Measurements from ENCODE around the gene ROBO4. TPM values are rescaled to one million over a fixed set of nuclear protein-coding genes. Genes with fewer than 3 reads are reported as not detected.

The ROBO4 gene
- polyA plus RNA-seq, 4 donors, result 0.45 to 8.9 (median 2.6) TPM

DNA sequence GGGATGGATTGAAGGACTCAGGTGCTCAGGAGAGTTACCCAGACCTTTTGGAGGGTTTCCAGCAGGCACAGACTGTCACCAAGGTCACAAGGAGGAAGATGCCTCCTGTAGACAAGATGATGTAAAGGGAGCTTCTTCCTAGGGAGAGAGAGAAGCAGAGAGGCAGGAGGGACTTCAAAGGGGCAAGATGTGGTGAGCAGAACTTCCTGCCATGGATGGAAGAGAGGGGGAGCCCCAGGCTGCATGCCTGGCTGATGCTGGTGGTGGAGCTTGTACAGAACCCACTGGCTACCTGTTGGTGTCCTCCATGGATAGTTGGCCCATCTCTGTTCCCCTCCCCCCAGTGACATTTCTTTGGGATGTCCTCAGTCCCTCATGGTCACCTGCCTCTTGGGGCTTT lies 25.6 kb upstream of the ROBO4 start:
- DNase-seq (no peak), FAIRE-seq (no peak)
- Histone ChIP-seq H3K4me3 (ENCODE audit: low read depth in 1 of 3, low read length in 3 of 3) (no peak overlapping the region), H3K4me1 (ENCODE audit: control insufficient read depth in 3 of 3, insufficient read depth in 2 of 3, low read depth in 1 of 3, low read length in 2 of 3) (no peaks in the 10 kb centered on the region), H3K9me3 (ENCODE audit: control insufficient read depth in 2 of 2, insufficient read depth in 1 of 2, low read depth in 1 of 2, low read length in 1 of 2) (peaks cover 0 to 8% of the 10 kb centered on the region in 2 donors), H3K27ac (ENCODE audit: low read depth in 1 of 3, low read length in 2 of 3) (no peak overlapping the region), H3K27me3 (ENCODE audit: control insufficient read depth in 3 of 3, insufficient read depth in 3 of 3, low read length in 3 of 3) (peaks cover 0 to 29% (median 0%) of the 10 kb centered on the region in 3 donors), H3K36me3 (ENCODE audit: control insufficient read depth in 3 of 3, insufficient read depth in 2 of 3, low read depth in 1 of 3, low read length in 3 of 3) (no peaks in the 10 kb centered on the region)

DNA sequence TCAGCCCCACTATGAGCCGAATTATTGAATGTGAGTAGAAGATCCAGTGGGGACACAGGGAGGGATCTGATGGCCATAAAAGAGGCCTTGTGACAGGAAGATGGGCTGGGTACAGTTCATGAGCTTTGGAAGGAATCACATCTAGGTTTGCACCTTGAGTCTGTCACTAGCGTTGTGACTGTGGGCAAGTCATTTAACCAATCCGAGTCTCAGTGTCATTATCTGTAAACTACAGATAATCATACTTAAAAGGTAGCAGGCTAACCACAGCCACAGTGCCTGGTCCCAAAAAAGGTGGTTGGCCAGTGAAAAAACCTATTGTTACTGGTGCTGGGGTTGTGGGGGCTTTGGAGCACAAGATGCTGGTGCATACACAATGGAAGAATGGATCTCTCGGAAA lies 25.2 kb upstream of the ROBO4 start:
- H3K4me1 ChIP-seq (ENCODE audit: control insufficient read depth in 3 of 3, insufficient read depth in 2 of 3, low read depth in 1 of 3, low read length in 2 of 3), result no peaks in the 10 kb centered on the region
- H3K36me3 ChIP-seq (ENCODE audit: control insufficient read depth in 3 of 3, insufficient read depth in 2 of 3, low read depth in 1 of 3, low read length in 3 of 3), result no peaks in the 10 kb centered on the region
- WGBS, 3 donors, result 75 to 87% (median 77%) methylated on average over 4 of the region's 4 CpGs
- H3K4me3 ChIP-seq (ENCODE audit: low read depth in 1 of 3, low read length in 3 of 3), result no peak overlapping the region
- peaks cover 0 to 8% of the 10 kb centered on the region in 2 donors for H3K9me3 ChIP-seq (ENCODE audit: control insufficient read depth in 2 of 2, insufficient read depth in 1 of 2, low read depth in 1 of 2, low read length in 1 of 2)
- no peak for DNase-seq
- no peak for FAIRE-seq
- H3K27me3 ChIP-seq (ENCODE audit: control insufficient read depth in 3 of 3, insufficient read depth in 3 of 3, low read length in 3 of 3), result peaks cover 0 to 27% (median 0%) of the 10 kb centered on the region in 3 donors
- no peak overlapping the region for H3K27ac ChIP-seq (ENCODE audit: low read depth in 1 of 3, low read length in 2 of 3)

DNA sequence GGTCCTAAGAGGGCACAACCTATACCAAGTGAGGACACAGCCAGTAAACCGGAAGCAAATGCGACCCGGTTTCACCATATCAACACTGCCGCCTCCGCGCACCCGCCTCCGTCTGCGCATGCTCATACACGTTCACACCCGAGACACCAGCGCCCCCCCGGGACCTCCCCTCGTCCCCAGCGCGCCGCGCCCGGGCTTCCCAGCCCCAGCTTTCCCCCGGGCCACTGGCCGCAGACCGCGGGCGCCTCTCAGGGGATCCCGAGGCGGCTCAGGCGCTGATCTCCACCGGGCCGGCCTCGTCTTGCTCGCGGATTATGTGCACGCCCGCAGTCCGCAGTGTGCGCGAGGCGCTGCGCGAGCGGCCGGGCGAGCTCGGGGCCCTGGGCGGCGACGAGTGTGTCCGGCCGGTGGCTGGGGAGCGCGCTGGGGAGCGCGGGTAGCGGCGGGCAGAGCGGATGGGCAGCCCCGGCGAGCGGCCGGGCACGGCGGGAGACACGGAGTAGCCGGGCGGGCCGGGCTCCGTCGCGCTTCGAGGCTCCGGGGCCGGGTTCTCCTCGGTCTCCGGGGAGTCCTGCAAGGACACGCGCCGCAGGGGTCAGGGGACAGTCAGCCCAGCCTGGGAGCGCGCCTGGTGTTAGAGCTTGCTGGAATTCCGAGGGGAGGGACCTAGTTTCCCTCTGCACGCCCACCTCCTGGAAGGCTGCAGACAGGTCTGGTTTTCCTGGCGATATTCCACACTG lies 23.4 kb upstream of the ROBO4 start:
- peaks cover 0 to 8% of the 10 kb centered on the region in 2 donors for H3K9me3 ChIP-seq (ENCODE audit: control insufficient read depth in 2 of 2, insufficient read depth in 1 of 2, low read depth in 1 of 2, low read length in 1 of 2)
- peak overlapping the region in 1 of 3 donors; percentile 55 for H3K27ac ChIP-seq (ENCODE audit: low read depth in 1 of 3, low read length in 2 of 3)
- H3K36me3 ChIP-seq (ENCODE audit: control insufficient read depth in 3 of 3, insufficient read depth in 2 of 3, low read depth in 1 of 3, low read length in 3 of 3), result no peaks in the 10 kb centered on the region
- H3K27me3 ChIP-seq (ENCODE audit: control insufficient read depth in 3 of 3, insufficient read depth in 3 of 3, low read length in 3 of 3), result peaks cover 0 to 27% (median 0%) of the 10 kb centered on the region in 3 donors
- 7 to 19% (median 13%) methylated on average over 65 to 82 of the region's 82 CpGs for WGBS, 3 donors
- DNase-seq (peak; percentile 5 to 71), FAIRE-seq (no peak)
- H3K4me3 ChIP-seq (ENCODE audit: low read depth in 1 of 3, low read length in 3 of 3), result peak overlapping the region in 2 of 3 donors; percentile 15 to 47
- no peaks in the 10 kb centered on the region for H3K4me1 ChIP-seq (ENCODE audit: control insufficient read depth in 3 of 3, insufficient read depth in 2 of 3, low read depth in 1 of 3, low read length in 2 of 3)

DNA sequence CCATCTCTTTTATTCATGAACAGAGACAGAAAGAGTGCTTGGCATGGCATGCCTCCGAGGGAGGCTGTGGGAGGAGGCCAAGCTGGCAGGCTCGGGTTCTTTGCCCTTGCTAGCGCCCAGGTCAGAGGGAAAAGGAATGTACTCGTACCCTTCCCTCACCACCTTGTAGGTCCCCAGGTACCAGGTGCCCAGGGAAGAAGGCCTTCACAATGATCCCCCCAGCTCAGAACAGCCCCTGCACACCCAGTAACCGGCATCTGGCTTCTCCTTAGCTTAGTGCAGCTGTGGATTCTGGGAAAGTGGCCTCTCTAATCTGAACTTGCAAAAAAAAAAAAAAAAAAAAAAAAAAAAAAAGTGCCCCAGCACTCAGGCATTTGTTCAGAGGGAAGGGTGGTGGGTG lies 22.7 kb upstream of the ROBO4 start:
- Histone ChIP-seq H3K36me3 (ENCODE audit: control insufficient read depth in 3 of 3, insufficient read depth in 2 of 3, low read depth in 1 of 3, low read length in 3 of 3) (no peaks in the 10 kb centered on the region), H3K4me3 (ENCODE audit: low read depth in 1 of 3, low read length in 3 of 3) (peak overlapping the region in 1 of 3 donors; percentile 15), H3K4me1 (ENCODE audit: control insufficient read depth in 3 of 3, insufficient read depth in 2 of 3, low read depth in 1 of 3, low read length in 2 of 3) (no peaks in the 10 kb centered on the region), H3K9me3 (ENCODE audit: control insufficient read depth in 2 of 2, insufficient read depth in 1 of 2, low read depth in 1 of 2, low read length in 1 of 2) (peaks cover 0 to 8% of the 10 kb centered on the region in 2 donors), H3K27me3 (ENCODE audit: control insufficient read depth in 3 of 3, insufficient read depth in 3 of 3, low read length in 3 of 3) (peaks cover 0 to 27% (median 0%) of the 10 kb centered on the region in 3 donors), H3K27ac (ENCODE audit: low read depth in 1 of 3, low read length in 2 of 3) (no peak overlapping the region)
- no peak for DNase-seq
- 90 to 97% (median 95%) methylated on average over 5 of the region's 5 CpGs for WGBS, 3 donors
- no peak for FAIRE-seq

DNA sequence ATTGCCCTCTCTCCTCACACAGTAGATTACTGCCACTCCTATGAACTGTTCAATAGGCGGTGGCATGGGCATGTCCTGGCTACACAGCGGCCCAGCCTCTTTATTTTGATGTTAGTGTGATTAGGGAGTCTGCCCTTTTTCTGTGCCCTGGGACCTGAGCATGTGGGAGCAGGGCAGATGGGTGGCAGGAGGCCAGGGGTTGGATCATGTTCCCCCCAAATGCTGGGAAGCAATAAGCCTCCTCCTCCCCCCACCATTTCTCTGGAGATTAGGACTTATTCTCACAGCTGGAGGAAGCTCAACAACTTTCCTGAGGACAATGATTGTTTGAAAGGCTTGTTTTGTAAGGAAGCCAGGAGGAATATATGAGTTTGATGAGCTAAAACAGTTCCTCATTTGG lies 22.2 kb upstream of the ROBO4 start:
- Histone ChIP-seq H3K4me1 (ENCODE audit: control insufficient read depth in 3 of 3, insufficient read depth in 2 of 3, low read depth in 1 of 3, low read length in 2 of 3) (no peaks in the 10 kb centered on the region), H3K36me3 (ENCODE audit: control insufficient read depth in 3 of 3, insufficient read depth in 2 of 3, low read depth in 1 of 3, low read length in 3 of 3) (no peaks in the 10 kb centered on the region), H3K27me3 (ENCODE audit: control insufficient read depth in 3 of 3, insufficient read depth in 3 of 3, low read length in 3 of 3) (peaks cover 0 to 27% (median 0%) of the 10 kb centered on the region in 3 donors), H3K27ac (ENCODE audit: low read depth in 1 of 3, low read length in 2 of 3) (no peak overlapping the region), H3K4me3 (ENCODE audit: low read depth in 1 of 3, low read length in 3 of 3) (no peak overlapping the region), H3K9me3 (ENCODE audit: control insufficient read depth in 2 of 2, insufficient read depth in 1 of 2, low read depth in 1 of 2, low read length in 1 of 2) (peaks cover 0 to 8% of the 10 kb centered on the region in 2 donors)
- WGBS, 3 donors, result 67 to 96% (median 89%) methylated on average over 2 of the region's 2 CpGs
- DNase-seq, result no peak
- no peak for FAIRE-seq

DNA sequence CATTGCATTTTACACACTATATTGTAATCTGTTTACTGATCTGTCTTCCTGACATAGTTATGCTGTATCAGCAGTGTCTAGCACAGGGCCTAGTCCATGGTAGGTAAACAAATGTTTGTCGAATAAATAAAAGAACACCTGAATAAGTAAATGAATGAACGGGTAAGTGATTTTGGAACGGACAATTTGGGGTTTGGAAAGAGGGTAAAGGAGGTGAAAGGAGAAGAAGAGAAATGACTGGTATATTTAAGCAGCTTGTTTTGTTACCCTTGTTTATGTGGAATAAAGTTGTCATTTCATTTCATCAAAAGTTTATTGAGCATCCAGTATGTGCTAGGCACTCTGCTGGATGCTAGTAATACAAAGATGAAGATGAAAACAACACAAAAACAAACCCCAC lies 21.3 kb upstream of the ROBO4 start, which contains the start of gene HEPN1:
HEPN1 (plus strand) TSS at position 301 of the 400 bp plus-strand sequence.
- Histone ChIP-seq H3K9me3 (ENCODE audit: control insufficient read depth in 2 of 2, insufficient read depth in 1 of 2, low read depth in 1 of 2, low read length in 1 of 2) (peaks cover 0 to 8% of the 10 kb centered on the region in 2 donors), H3K4me3 (ENCODE audit: low read depth in 1 of 3, low read length in 3 of 3) (no peak within 1 kb of the TSS), H3K4me1 (ENCODE audit: control insufficient read depth in 3 of 3, insufficient read depth in 2 of 3, low read depth in 1 of 3, low read length in 2 of 3) (no peaks in the 10 kb centered on the region), H3K27ac (ENCODE audit: low read depth in 1 of 3, low read length in 2 of 3) (no peak within 1 kb of the TSS), H3K36me3 (ENCODE audit: control insufficient read depth in 3 of 3, insufficient read depth in 2 of 3, low read depth in 1 of 3, low read length in 3 of 3) (no peaks in the 10 kb centered on the region), H3K27me3 (ENCODE audit: control insufficient read depth in 3 of 3, insufficient read depth in 3 of 3, low read length in 3 of 3) (peaks cover 0 to 27% (median 0%) of the 10 kb centered on the region in 3 donors)
- FAIRE-seq (no peak), DNase-seq (no peak)
- WGBS, 3 donors, result 73 to 85% (median 84%) methylated on average over 3 of the region's 3 CpGs

DNA sequence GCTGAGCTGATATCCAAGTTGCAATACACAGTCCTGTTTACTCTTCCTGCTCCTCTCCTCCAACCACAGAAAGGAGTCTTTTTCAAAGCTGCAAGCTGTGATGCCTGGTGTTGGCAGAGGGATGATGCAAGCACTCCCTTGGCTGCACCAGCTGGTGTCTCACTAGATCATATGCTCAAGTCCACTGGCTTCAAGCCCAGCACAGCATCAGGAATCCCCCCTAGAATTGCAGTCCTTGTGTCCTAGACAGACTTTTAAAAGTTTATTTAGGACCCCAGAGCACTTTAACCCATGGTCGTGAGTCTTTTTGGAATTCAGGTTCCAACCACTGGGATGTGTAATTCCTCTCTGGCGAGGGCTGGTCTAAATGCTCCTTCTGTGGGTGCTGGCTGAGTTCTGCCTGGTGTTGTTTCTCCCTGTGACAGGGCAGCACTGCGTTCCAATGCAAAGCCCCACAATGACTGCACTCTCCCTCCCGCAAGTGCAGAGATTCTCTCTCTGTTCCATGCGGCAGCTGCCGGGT lies 19.5 kb upstream of the ROBO4 start:
- FAIRE-seq, result no peak
- Histone ChIP-seq H3K27me3 (ENCODE audit: control insufficient read depth in 3 of 3, insufficient read depth in 3 of 3, low read length in 3 of 3) (peaks cover 0 to 18% (median 0%) of the 10 kb centered on the region in 3 donors), H3K27ac (ENCODE audit: low read depth in 1 of 3, low read length in 2 of 3) (no peak overlapping the region), H3K4me1 (ENCODE audit: control insufficient read depth in 3 of 3, insufficient read depth in 2 of 3, low read depth in 1 of 3, low read length in 2 of 3) (no peaks in the 10 kb centered on the region), H3K36me3 (ENCODE audit: control insufficient read depth in 3 of 3, insufficient read depth in 2 of 3, low read depth in 1 of 3, low read length in 3 of 3) (no peaks in the 10 kb centered on the region), H3K4me3 (ENCODE audit: low read depth in 1 of 3, low read length in 3 of 3) (no peak overlapping the region), H3K9me3 (ENCODE audit: control insufficient read depth in 2 of 2, insufficient read depth in 1 of 2, low read depth in 1 of 2, low read length in 1 of 2) (peaks cover 0 to 10% of the 10 kb centered on the region in 2 donors)
- DNase-seq, result no peak
- 65 to 78% (median 71%) methylated on average over 6 of the region's 6 CpGs for WGBS, 3 donors

DNA sequence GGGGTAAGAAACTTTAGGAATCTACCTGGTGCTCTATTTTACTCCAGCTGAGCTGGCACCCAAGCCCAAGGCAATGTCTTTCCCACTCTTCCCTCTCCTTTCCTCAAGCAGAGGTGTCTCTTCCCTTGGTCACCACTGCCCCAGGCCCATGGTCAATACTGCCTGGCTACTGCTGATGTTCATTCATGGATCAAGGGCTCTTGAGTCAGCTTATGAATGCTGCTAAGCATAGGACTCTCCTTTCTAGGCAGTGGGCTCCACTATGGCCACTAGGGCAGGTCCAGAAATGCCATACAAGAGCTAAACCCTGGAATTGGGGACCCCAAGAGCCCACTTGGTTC lies 18.7 kb upstream of the ROBO4 start:
- H3K36me3 ChIP-seq (ENCODE audit: control insufficient read depth in 3 of 3, insufficient read depth in 2 of 3, low read depth in 1 of 3, low read length in 3 of 3), result no peaks in the 10 kb centered on the region
- peaks cover 0 to 10% (median 0%) of the 10 kb centered on the region in 3 donors for H3K27me3 ChIP-seq (ENCODE audit: control insufficient read depth in 3 of 3, insufficient read depth in 3 of 3, low read length in 3 of 3)
- no peaks in the 10 kb centered on the region for H3K4me1 ChIP-seq (ENCODE audit: control insufficient read depth in 3 of 3, insufficient read depth in 2 of 3, low read depth in 1 of 3, low read length in 2 of 3)
- H3K27ac ChIP-seq (ENCODE audit: low read depth in 1 of 3, low read length in 2 of 3), result no peak overlapping the region
- FAIRE-seq (no peak), DNase-seq (no peak)
- peaks cover 0 to 3% of the 10 kb centered on the region in 2 donors for H3K9me3 ChIP-seq (ENCODE audit: control insufficient read depth in 2 of 2, insufficient read depth in 1 of 2, low read depth in 1 of 2, low read length in 1 of 2)
- no peak overlapping the region for H3K4me3 ChIP-seq (ENCODE audit: low read depth in 1 of 3, low read length in 3 of 3)

All from small intestine (tissue), 7 donors.